ENCODE results near the gene IGFBP1.

IGFBP1 gene

DNA sequence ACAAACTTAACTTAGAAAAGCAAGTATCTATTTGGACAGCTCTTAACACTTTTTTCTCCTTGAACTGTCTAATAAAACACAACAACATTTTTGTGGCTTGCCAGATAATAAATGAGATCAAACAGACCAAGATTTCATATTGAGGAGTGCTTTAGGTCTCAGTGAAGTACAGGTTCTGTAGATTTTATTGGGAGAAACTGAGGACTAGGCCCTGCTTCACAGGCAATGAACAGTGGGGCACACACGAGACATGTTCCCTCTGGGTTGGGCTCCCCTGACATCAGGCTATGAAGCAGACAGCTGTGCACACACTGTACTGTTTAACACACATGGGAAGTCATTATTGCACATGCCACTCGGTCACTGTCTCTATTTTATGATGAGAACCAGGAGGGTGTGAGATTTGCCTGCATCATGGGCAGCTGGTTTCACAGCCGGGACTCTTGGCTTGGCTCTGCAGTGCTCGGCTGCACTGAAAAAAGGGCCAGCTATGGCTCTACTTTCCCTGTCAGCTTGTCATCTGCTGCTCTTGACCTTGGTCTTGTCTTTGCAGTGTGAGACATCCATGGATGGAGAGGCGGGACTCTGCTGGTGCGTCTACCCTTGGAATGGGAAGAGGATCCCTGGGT lies 4.2 kb downstream of the IGFBP1 start:
- no peak for TF ChIP-seq POLR2A (IDR thresholded peaks at IDR 0.05; ENCODE audit: extremely low read depth, insufficient read length)
- TF ChIP-seq, protein P1, sequence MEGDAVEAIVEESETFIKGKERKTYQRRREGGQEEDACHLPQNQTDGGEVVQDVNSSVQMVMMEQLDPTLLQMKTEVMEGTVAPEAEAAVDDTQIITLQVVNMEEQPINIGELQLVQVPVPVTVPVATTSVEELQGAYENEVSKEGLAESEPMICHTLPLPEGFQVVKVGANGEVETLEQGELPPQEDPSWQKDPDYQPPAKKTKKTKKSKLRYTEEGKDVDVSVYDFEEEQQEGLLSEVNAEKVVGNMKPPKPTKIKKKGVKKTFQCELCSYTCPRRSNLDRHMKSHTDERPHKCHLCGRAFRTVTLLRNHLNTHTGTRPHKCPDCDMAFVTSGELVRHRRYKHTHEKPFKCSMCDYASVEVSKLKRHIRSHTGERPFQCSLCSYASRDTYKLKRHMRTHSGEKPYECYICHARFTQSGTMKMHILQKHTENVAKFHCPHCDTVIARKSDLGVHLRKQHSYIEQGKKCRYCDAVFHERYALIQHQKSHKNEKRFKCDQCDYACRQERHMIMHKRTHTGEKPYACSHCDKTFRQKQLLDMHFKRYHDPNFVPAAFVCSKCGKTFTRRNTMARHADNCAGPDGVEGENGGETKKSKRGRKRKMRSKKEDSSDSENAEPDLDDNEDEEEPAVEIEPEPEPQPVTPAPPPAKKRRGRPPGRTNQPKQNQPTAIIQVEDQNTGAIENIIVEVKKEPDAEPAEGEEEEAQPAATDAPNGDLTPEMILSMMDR (IDR thresholded peaks at IDR 0.05; ENCODE audit: low read depth, low read length): no peak
- no peak for TF ChIP-seq MYC (IDR thresholded peaks at IDR 0.05; ENCODE audit: low read depth, low read length)
- no peak for TF ChIP-seq MAX (IDR thresholded peaks at IDR 0.05; ENCODE audit: low read depth, low read length)
- DNase-seq (ENCODE audit: low read depth): no peak
- H3K4me3 ChIP-seq (ENCODE audit: low read depth, low read length): no peak overlapping the region

DNA sequence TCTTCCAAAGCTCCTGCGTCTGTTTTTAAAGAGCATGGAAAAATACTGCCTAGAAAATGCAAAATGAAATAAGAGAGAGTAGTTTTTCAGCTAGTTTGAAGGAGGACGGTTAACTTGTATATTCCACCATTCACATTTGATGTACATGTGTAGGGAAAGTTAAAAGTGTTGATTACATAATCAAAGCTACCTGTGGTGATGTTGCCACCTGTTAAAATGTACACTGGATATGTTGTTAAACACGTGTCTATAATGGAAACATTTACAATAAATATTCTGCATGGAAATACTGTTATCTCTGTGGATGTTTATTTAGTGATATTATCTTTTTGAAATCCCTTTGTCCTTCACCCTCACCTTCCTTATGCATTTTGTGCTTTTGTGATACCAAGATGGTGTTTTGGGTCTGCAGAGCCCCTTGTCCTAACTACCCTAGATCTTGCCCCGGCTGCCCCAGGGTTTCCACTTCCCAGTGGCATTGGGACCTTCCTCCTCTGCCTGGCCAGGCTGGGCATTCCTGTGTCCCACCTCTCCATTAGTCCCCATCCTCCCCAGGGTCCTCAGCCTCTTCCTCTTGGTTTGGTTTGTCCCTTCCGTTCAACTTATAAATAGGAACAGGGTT lies 5.2 kb downstream of the IGFBP1 start:
- no peak for TF ChIP-seq POLR2A (IDR thresholded peaks at IDR 0.05; ENCODE audit: extremely low read depth, insufficient read length)
- TF ChIP-seq MYC (IDR thresholded peaks at IDR 0.05; ENCODE audit: low read depth, low read length): no peak
- no peak for TF ChIP-seq MAX (IDR thresholded peaks at IDR 0.05; ENCODE audit: low read depth, low read length)
- TF ChIP-seq, protein P1 (IDR thresholded peaks at IDR 0.05; ENCODE audit: low read depth, low read length): no peak
- H3K4me3 ChIP-seq (ENCODE audit: low read depth, low read length): no peak overlapping the region
- no peak for DNase-seq (ENCODE audit: low read depth)

- TF ChIP-seq, protein P1 (IDR thresholded peaks at IDR 0.05; ENCODE audit: low read depth, low read length): no peak
- TF ChIP-seq MAX (IDR thresholded peaks at IDR 0.05; ENCODE audit: low read depth, low read length) (no peak), MYC (IDR thresholded peaks at IDR 0.05; ENCODE audit: low read depth, low read length) (no peak), POLR2A (IDR thresholded peaks at IDR 0.05; ENCODE audit: extremely low read depth, insufficient read length) (no peak)
- H3K4me3 ChIP-seq (ENCODE audit: low read depth, low read length): no peak overlapping the region
- no peak for DNase-seq (ENCODE audit: low read depth)
Measured at GRCh38 chr7:45893996-45894664, 5.8 kb downstream of the IGFBP1 start.

- no peak for DNase-seq (ENCODE audit: low read depth)
- H3K4me3 ChIP-seq (ENCODE audit: low read depth, low read length): no peak overlapping the region
- TF ChIP-seq, protein P1 (IDR thresholded peaks at IDR 0.05; ENCODE audit: low read depth, low read length): no peak
- TF ChIP-seq MAX (IDR thresholded peaks at IDR 0.05; ENCODE audit: low read depth, low read length): no peak
- TF ChIP-seq POLR2A (IDR thresholded peaks at IDR 0.05; ENCODE audit: extremely low read depth, insufficient read length): no peak
- TF ChIP-seq MYC (IDR thresholded peaks at IDR 0.05; ENCODE audit: low read depth, low read length): no peak
Measured at GRCh38 chr7:45894665-45895062, 6.4 kb downstream of the IGFBP1 start.

DNA sequence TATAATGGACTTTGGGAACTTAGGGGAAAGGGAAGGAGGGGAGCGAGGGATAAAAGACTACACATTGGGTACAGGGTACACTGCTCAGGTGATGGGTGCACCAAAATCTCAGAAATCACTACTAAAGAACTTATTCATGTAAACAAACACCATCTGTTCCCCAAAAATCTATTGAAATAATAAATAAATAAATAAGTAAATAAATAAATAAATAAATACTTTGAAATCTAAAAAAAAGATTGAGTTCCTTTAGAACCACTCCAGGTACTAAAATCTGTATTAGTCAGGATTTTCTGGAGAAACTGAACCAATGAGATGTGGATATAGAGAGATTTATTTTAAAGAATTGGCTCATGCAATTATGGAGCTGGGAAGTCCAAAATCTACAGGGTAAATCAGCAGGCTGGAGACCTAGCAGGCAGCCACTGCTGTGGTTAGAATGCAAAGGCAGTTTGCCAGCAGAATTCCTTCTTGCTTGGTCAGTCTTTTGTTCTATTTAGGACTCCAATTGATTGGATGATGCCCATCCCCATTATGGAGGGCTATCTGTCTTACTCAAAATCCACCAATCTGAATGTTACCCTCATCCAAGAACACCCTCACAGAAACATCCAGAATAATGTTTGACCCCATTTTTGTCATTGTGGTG lies 8.9 kb downstream of the IGFBP1 start:
- H3K4me3 ChIP-seq (ENCODE audit: low read depth, low read length): no peak overlapping the region
- DNase-seq (ENCODE audit: low read depth): no peak
- TF ChIP-seq MYC (IDR thresholded peaks at IDR 0.05; ENCODE audit: low read depth, low read length) (no peak), MAX (IDR thresholded peaks at IDR 0.05; ENCODE audit: low read depth, low read length) (no peak)
- TF ChIP-seq, protein P1 (IDR thresholded peaks at IDR 0.05; ENCODE audit: low read depth, low read length): no peak

Data from NB4 (cell line).